Skeletal muscle tissue (tissue), 4 donors: ENCODE data around the gene TNRC6B. TPM values are rescaled to one million over a fixed set of nuclear protein-coding genes. Genes with fewer than 3 reads are reported as not detected.
A peak's percentile ranks its signal among the peaks of the same experiment; 100 is the strongest.

Source experiments
- H3K27ac ChIP-seq: one replicate; pipeline ENCODE4 v1.7.0; 2013; ENCODE audit warnings: mild to moderate bottlenecking, low read depth, low read length, inconsistent platforms
- H3K27me3 ChIP-seq, 3 donors: one replicate each; pipeline ENCODE4 v1.7.0; 2013; ENCODE audit warnings: low read length in 3 of 3; ENCODE audit not compliant: control insufficient read depth in 3 of 3, insufficient read depth in 3 of 3
- H3K36me3 ChIP-seq, 3 donors: one replicate each; pipeline ENCODE4 v1.7.0; 2013; ENCODE audit warnings: low read length in 3 of 3; ENCODE audit not compliant: control insufficient read depth in 3 of 3, insufficient read depth in 3 of 3
- H3K4me1 ChIP-seq, 3 donors: one replicate each; pipeline ENCODE4 v1.7.0; 2013; ENCODE audit warnings: low read length in 3 of 3, mild to moderate bottlenecking in 3 of 3; ENCODE audit not compliant: control insufficient read depth in 3 of 3, insufficient read depth in 3 of 3
- H3K4me3 ChIP-seq, 3 donors: one replicate each; pipeline ENCODE4 v1.7.0; 2013; ENCODE audit warnings: low read length in 3 of 3
- H3K9ac ChIP-seq, 3 donors: one replicate each; pipeline ENCODE4 v1.7.0; 2013; ENCODE audit warnings: low read length in 3 of 3, mild to moderate bottlenecking in 3 of 3, moderate library complexity in 2 of 3, low read depth in 1 of 3
- H3K9me3 ChIP-seq, 3 donors: one replicate each; pipeline ENCODE4 v1.7.0; 2013; ENCODE audit warnings: low read length in 3 of 3; ENCODE audit not compliant: control insufficient read depth in 3 of 3
- total RNA-seq: library from RNA; depleted of rRNA; stranded (reverse); fragments of >200 nt; gene quantifications from one replicate; pipeline ENCODE4 v1.2.3, GENCODE V29; 2014
- donor health status: Osteomylitis.

TNRC6B gene
- total RNA-seq, 1 donor from 2014 or later, result 28.2 TPM

DNA sequence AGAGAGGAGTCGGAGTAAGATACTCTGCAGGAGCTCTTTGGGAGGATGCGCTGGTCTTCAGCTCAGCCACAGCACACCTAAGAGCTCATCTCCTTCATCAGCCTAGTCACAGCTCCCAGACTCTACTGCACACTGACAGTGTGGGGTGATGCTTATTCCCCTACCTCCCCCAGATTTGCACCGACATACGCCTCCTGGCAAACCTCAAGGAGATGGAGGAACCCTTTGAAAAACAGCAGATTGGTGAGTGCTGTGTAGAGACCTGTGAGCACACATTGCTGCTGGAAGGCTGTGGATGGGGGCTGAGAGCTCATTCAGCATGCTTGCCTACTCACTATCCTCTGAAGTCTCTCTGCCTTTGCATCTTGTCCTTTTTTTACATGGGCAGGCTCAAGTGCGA is 183.4 kb downstream of the TNRC6B start:
- no peaks in the 10 kb centered on the region for H3K9me3 ChIP-seq
- H3K9ac ChIP-seq, result no peak overlapping the region
- no peak overlapping the region for H3K4me3 ChIP-seq
- H3K4me1 ChIP-seq, result no peaks in the 10 kb centered on the region
- no peaks in the 10 kb centered on the region for H3K27me3 ChIP-seq
- no peak overlapping the region for H3K27ac ChIP-seq
- peaks cover 80 to 88% (median 80%) of the 10 kb centered on the region in 3 donors for H3K36me3 ChIP-seq

DNA sequence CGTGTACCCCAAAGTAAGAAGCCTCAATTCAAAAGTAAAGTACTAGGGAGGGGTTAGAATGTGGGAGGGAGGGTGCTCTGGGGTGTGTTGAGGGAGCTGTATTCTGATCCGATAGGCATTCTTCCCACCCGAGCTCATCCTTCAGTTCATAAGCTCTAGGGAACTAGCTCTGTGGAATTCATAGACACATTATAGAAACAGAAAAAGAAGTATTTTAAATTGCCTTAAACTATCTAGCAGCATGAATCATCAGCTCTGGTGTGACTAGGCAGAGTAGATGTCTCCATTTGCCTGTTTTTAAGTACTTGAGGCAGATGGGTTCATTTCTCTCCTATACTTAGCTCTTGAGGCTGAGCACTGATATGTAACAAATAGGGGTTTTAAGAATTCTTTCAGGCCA is 185.3 kb downstream of the TNRC6B start:
- no peak overlapping the region for H3K27ac ChIP-seq
- peaks cover 81 to 84% (median 83%) of the 10 kb centered on the region in 3 donors for H3K36me3 ChIP-seq
- no peaks in the 10 kb centered on the region for H3K9me3 ChIP-seq
- no peak overlapping the region for H3K4me3 ChIP-seq
- H3K4me1 ChIP-seq, result peaks cover 4 to 12% (median 5%) of the 10 kb centered on the region in 3 donors
- no peaks in the 10 kb centered on the region for H3K27me3 ChIP-seq
- H3K9ac ChIP-seq, result no peak overlapping the region

GRCh38 chr22:40364431-40364830 is 186.7 kb downstream of the TNRC6B start:
- Histone ChIP-seq H3K4me1 (peaks cover 9 to 20% (median 10%) of the 10 kb centered on the region in 3 donors), H3K27me3 (no peaks in the 10 kb centered on the region), H3K36me3 (peaks cover 68 to 74% (median 70%) of the 10 kb centered on the region in 3 donors), H3K9me3 (no peaks in the 10 kb centered on the region), H3K9ac (no peak overlapping the region), H3K27ac (no peak overlapping the region), H3K4me3 (no peak overlapping the region)

DNA sequence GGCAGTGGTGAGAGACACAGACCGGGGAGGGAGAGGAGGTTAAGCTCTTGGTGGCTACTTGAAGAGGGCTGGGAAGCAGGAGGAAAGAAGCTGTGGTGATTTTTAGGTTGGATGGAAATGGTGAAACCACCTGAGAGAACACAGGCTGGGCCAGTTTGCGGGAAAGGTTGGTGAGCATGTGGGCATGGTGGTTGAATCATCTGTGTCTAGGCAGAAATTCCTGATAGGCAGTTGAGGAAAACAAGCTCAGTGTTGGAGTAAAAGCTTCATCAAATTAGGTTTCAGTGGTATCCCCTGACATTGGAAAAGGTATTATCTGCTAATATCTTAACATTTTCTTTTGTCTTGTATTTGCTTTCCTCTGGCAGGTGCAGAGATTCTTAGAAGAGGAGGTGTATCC is 188.3 kb downstream of the TNRC6B start:
- H3K9ac ChIP-seq, result no peak overlapping the region
- no peaks in the 10 kb centered on the region for H3K9me3 ChIP-seq
- no peak overlapping the region for H3K27ac ChIP-seq
- no peak overlapping the region for H3K4me3 ChIP-seq
- H3K36me3 ChIP-seq, result peaks cover 52 to 58% (median 53%) of the 10 kb centered on the region in 3 donors
- H3K4me1 ChIP-seq, result peaks cover 11 to 22% (median 13%) of the 10 kb centered on the region in 3 donors
- no peaks in the 10 kb centered on the region for H3K27me3 ChIP-seq

GRCh38 chr22:40367342-40367741 is 189.6 kb downstream of the TNRC6B start:
- no peak overlapping the region for H3K4me3 ChIP-seq
- no peaks in the 10 kb centered on the region for H3K27me3 ChIP-seq
- H3K9me3 ChIP-seq, result no peaks in the 10 kb centered on the region
- H3K4me1 ChIP-seq, result peaks cover 11 to 22% (median 13%) of the 10 kb centered on the region in 3 donors
- peaks cover 39 to 46% (median 40%) of the 10 kb centered on the region in 3 donors for H3K36me3 ChIP-seq
- no peak overlapping the region for H3K9ac ChIP-seq
- H3K27ac ChIP-seq, result peak overlapping the region; percentile 5

DNA sequence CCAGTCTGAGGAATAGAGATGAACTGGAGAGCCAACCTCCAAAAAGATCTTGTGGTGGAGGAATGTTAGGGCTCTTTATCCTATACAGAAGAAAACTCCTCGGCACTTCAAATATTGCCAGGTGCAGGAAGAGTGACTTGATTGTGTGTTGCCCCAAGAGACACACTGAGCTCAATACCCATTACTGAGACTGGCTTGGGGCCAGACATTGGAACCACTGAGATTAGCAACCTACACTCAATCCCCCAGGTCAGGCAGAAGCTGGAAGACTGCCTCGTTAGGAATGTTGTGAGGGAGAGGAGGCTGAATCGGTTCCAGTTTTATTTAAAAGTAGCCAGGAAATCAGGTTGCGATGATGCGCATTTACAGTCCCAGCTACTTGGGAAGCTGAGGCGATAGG is 190.3 kb downstream of the TNRC6B start:
- Histone ChIP-seq H3K36me3 (peaks cover 33 to 39% (median 34%) of the 10 kb centered on the region in 3 donors), H3K27me3 (no peaks in the 10 kb centered on the region), H3K4me3 (no peak overlapping the region), H3K27ac (peak overlapping the region; percentile 42), H3K9ac (no peak overlapping the region), H3K4me1 (peaks cover 11 to 22% (median 13%) of the 10 kb centered on the region in 3 donors), H3K9me3 (no peaks in the 10 kb centered on the region)

GRCh38 chr22:40368836-40369235 is 191.1 kb downstream of the TNRC6B start:
- H3K36me3 ChIP-seq, result peaks cover 28 to 35% (median 29%) of the 10 kb centered on the region in 3 donors

GRCh38 chr22:40374567-40374966 is 196.8 kb downstream of the TNRC6B start:
- no peak overlapping the region for H3K9ac ChIP-seq
- H3K4me3 ChIP-seq, result no peak overlapping the region
- H3K4me1 ChIP-seq, result peaks cover 5 to 15% (median 6%) of the 10 kb centered on the region in 3 donors
- H3K36me3 ChIP-seq, result peaks cover 0 to 3% (median 0%) of the 10 kb centered on the region in 3 donors
- H3K27ac ChIP-seq, result no peak overlapping the region
- no peaks in the 10 kb centered on the region for H3K27me3 ChIP-seq
- H3K9me3 ChIP-seq, result no peaks in the 10 kb centered on the region

More at GRCh38 chr22:40368836-40369235, 191.1 kb downstream of the TNRC6B start:
- no peaks in the 10 kb centered on the region for H3K27me3 ChIP-seq
- H3K9ac ChIP-seq, result no peak overlapping the region
- H3K4me1 ChIP-seq, result peaks cover 11 to 22% (median 13%) of the 10 kb centered on the region in 3 donors
- H3K27ac ChIP-seq, result peak overlapping the region; percentile 42
- H3K4me3 ChIP-seq, result no peak overlapping the region
- no peaks in the 10 kb centered on the region for H3K9me3 ChIP-seq

GRCh38 chr22:40376149-40376548 is 198.4 kb downstream of the TNRC6B start:
- no peaks in the 10 kb centered on the region for H3K9me3 ChIP-seq
- H3K4me1 ChIP-seq, result peaks cover 3 to 13% (median 3%) of the 10 kb centered on the region in 3 donors
- H3K27ac ChIP-seq, result no peak overlapping the region
- H3K9ac ChIP-seq, result no peak overlapping the region
- no peaks in the 10 kb centered on the region for H3K27me3 ChIP-seq
- H3K4me3 ChIP-seq, result no peak overlapping the region
- H3K36me3 ChIP-seq, result peaks cover 0 to 3% (median 0%) of the 10 kb centered on the region in 3 donors

DNA sequence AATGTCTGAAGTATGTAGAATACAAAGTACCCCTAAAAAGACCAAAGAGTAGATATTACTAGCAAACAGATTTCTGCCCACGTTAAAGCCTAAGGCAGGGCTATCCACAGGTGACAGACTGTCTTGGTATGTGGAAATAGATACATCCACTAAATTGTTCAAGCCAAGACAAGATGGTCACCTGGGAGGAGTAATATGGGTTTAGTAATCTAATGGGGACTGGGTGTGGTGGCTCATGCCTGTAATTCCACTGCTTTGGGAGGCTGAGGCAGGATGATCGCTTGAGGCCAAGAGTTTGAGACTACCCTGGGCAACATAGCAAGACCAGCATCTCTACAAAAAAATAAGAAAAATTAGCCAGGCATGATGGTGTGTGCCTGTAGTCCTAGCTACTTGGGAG is 200.2 kb downstream of the TNRC6B start:
- Histone ChIP-seq H3K27me3 (no peaks in the 10 kb centered on the region), H3K9ac (no peak overlapping the region), H3K36me3 (peaks cover 0 to 3% (median 0%) of the 10 kb centered on the region in 3 donors), H3K27ac (no peak overlapping the region), H3K4me1 (peaks cover 3 to 13% (median 3%) of the 10 kb centered on the region in 3 donors), H3K4me3 (no peak overlapping the region), H3K9me3 (no peaks in the 10 kb centered on the region)
